H9 (cell line): Measurements from ENCODE around the gene USP46. TPM values are rescaled to one million over a fixed set of nuclear protein-coding genes. Genes with fewer than 3 reads are reported as not detected.
A peak's percentile ranks its signal among the peaks of the same experiment; 100 is the strongest.

Source experiments
- DNase-seq: peaks from one replicate; pipeline ENCODE4 v3.0.0-alpha.2; 2017
- H2AFZ ChIP-seq: one replicate; pipeline ENCODE4 v1.6.1; 2013; ENCODE audit warnings: mild to moderate bottlenecking, low read length, control low read depth, moderate library complexity
- H2AK5ac ChIP-seq: 2 replicates; pipeline ENCODE4 v1.6.1; 2013; ENCODE audit warnings: low read length, control low read depth, mixed read lengths; ENCODE audit not compliant: insufficient read length
- H2BK120ac ChIP-seq: one replicate; pipeline ENCODE4 v1.6.1; 2013; ENCODE audit warnings: low read depth, mild to moderate bottlenecking, low read length, control low read depth, inconsistent platforms; ENCODE audit not compliant: poor library complexity, severe bottlenecking
- H2BK12ac ChIP-seq: 2 replicates; pipeline ENCODE4 v1.6.1; 2013; ENCODE audit warnings: low read length, control low read depth, mixed read lengths, low read depth; ENCODE audit not compliant: insufficient read length
- H2BK15ac ChIP-seq: 2 replicates; pipeline ENCODE4 v1.6.1; 2013; ENCODE audit warnings: low read depth, low read length, control low read depth
- H2BK20ac ChIP-seq: one replicate; pipeline ENCODE4 v1.6.1; 2013; ENCODE audit warnings: low read depth, mild to moderate bottlenecking, low read length, control low read depth, inconsistent platforms; ENCODE audit not compliant: poor library complexity, severe bottlenecking
- H2BK5ac ChIP-seq: 2 replicates; pipeline ENCODE4 v1.6.1; 2013; ENCODE audit warnings: low read length, control low read depth, mixed read lengths; ENCODE audit not compliant: insufficient read length
- H3K14ac ChIP-seq: 2 replicates; pipeline ENCODE4 v1.6.1; 2013; ENCODE audit warnings: low read length, control low read depth; ENCODE audit not compliant: insufficient read depth
- H3K18ac ChIP-seq: 2 replicates; pipeline ENCODE4 v1.6.1; 2013; ENCODE audit warnings: low read depth, mild to moderate bottlenecking, mixed read lengths, low read length, control low read depth; ENCODE audit not compliant: insufficient read length
- H3K23ac ChIP-seq: 2 replicates; pipeline ENCODE4 v1.6.1; 2013; ENCODE audit warnings: low read length, control low read depth, mixed read lengths, low read depth; ENCODE audit not compliant: insufficient read length
- H3K23me2 ChIP-seq: 2 replicates; pipeline ENCODE4 v1.6.1; 2013; ENCODE audit warnings: low read depth, mild to moderate bottlenecking, mixed read lengths, low read length, control low read depth; ENCODE audit not compliant: insufficient read length, poor library complexity, severe bottlenecking
- H3K27ac ChIP-seq: 2 replicates; pipeline ENCODE4 v1.5.1; 2013; ENCODE audit warnings: low read length, control low read depth, mixed read lengths, low read depth; ENCODE audit not compliant: insufficient read length
- H3K27me3 ChIP-seq: 2 replicates; pipeline ENCODE4 v1.6.1; 2013; ENCODE audit warnings: low read length, control low read depth, inconsistent platforms; ENCODE audit not compliant: insufficient read depth
- H3K4ac ChIP-seq: 2 replicates; pipeline ENCODE4 v1.6.1; 2013; ENCODE audit warnings: low read depth, mild to moderate bottlenecking, control low read depth, inconsistent platforms, low read length, moderate library complexity
- H3K4me1 ChIP-seq: 2 replicates; pipeline ENCODE4 v1.6.1; 2013; ENCODE audit warnings: low read length, control low read depth, inconsistent platforms; ENCODE audit not compliant: insufficient read depth
- H3K4me2 ChIP-seq: 2 replicates; pipeline ENCODE4 v1.6.1; 2013; ENCODE audit warnings: low read length, control low read depth, mixed read lengths; ENCODE audit not compliant: insufficient read length, insufficient read depth
- H3K56ac ChIP-seq: 2 replicates; pipeline ENCODE4 v1.6.1; 2013; ENCODE audit warnings: low read depth, mild to moderate bottlenecking, mixed read lengths, low read length, control low read depth; ENCODE audit not compliant: insufficient read length
- H3K79me1 ChIP-seq: 2 replicates; pipeline ENCODE4 v1.6.1; 2013; ENCODE audit warnings: low read depth, mild to moderate bottlenecking, moderate library complexity, low read length, control low read depth, inconsistent platforms; ENCODE audit not compliant: insufficient read depth, poor library complexity, severe bottlenecking
- H3K79me2 ChIP-seq: 2 replicates; pipeline ENCODE4 v1.6.1; 2013; ENCODE audit warnings: low read length, control low read depth, inconsistent platforms; ENCODE audit not compliant: insufficient read depth
- H3K9ac ChIP-seq: 2 replicates; pipeline ENCODE4 v1.6.1; 2013; ENCODE audit warnings: low read length, control low read depth, mixed read lengths; ENCODE audit not compliant: insufficient read length; ENCODE audit errors: extremely low read depth
- H3K9me3 ChIP-seq: one replicate; pipeline ENCODE4 v1.6.1; 2013; ENCODE audit warnings: low read depth, low read length, inconsistent platforms; ENCODE audit not compliant: control insufficient read depth
- H3T11ph ChIP-seq: one replicate; pipeline ENCODE4 v1.6.1; 2013; ENCODE audit warnings: mild to moderate bottlenecking, low read length, control low read depth, inconsistent platforms
- H4K20me1 ChIP-seq: one replicate; pipeline ENCODE4 v1.6.1; 2013; ENCODE audit not compliant: control insufficient read depth, insufficient read length, insufficient read depth
- H4K5ac ChIP-seq: 2 replicates; pipeline ENCODE4 v1.6.1; 2013; ENCODE audit warnings: low read depth, mild to moderate bottlenecking, mixed read lengths, low read length, control low read depth; ENCODE audit not compliant: insufficient read length
- H4K8ac ChIP-seq: replicated peaks from 2 replicates; pipeline ENCODE4 v1.6.1; 2013; ENCODE audit warnings: low read length, control low read depth, mixed read lengths, low read depth; ENCODE audit not compliant: insufficient read length
- H4K91ac ChIP-seq: 2 replicates; pipeline ENCODE4 v1.6.1; 2013; ENCODE audit warnings: low read depth, mild to moderate bottlenecking, moderate library complexity, mixed read lengths, low read length, control low read depth; ENCODE audit not compliant: insufficient read length
- H3K27ac Mint-ChIP-seq, 3 experiments: 2 replicates in 2 of 3; 3 replicates in 1 of 3; pipeline ENCODE4 v1.8.0; 2020 to 2021; ENCODE audit warnings: mixed read lengths in 3 of 3, mild to moderate bottlenecking in 1 of 3, moderate library complexity in 1 of 3
- H3K27me3 Mint-ChIP-seq: 2 replicates; pipeline ENCODE4 v1.8.0; 2021; ENCODE audit warnings: low read depth, mild to moderate bottlenecking, moderate library complexity, mixed read lengths
- H3K36me3 Mint-ChIP-seq, 3 experiments: 2 replicates in 2 of 3; 3 replicates in 1 of 3; pipeline ENCODE4 v1.8.0; 2020 to 2021; ENCODE audit warnings: low read depth in 3 of 3, mixed read lengths in 3 of 3; ENCODE audit not compliant: insufficient read depth in 1 of 3
- H3K4me1 Mint-ChIP-seq, 2 experiments: 2 replicates each; pipeline ENCODE4 v1.8.0; 2020; ENCODE audit warnings: mixed read lengths in 2 of 2
- H3K4me3 Mint-ChIP-seq, 2 experiments: 2 replicates in 1 of 2; 3 replicates in 1 of 2; pipeline ENCODE4 v1.8.0; 2020 to 2021; ENCODE audit warnings: mild to moderate bottlenecking in 2 of 2, mixed read lengths in 2 of 2, moderate library complexity in 1 of 2
- H3K9me3 Mint-ChIP-seq, 2 experiments: 2 replicates in 1 of 2; 3 replicates in 1 of 2; pipeline ENCODE4 v1.8.0; 2020; ENCODE audit warnings: mild to moderate bottlenecking in 2 of 2, mixed read lengths in 2 of 2, moderate library complexity in 1 of 2
- CTCF ChIP-seq: fragments of 200-600 bp; sonication (generic); conservative IDR thresholded peaks from 3 replicates; pipeline ENCODE4 v1.8.0; 2021; ENCODE audit warnings: antibody characterized with exemption, mild to moderate bottlenecking
- WGBS: extraction: QIAGEN DNeasy Blood & Tissue Kit; methylation state at CpG from one replicate; pipeline ENCODE4 v1.1.7; 2013; ENCODE audit warnings: missing lambda C conversion rate, low lambda C conversion rate, mixed read lengths; ENCODE audit not compliant: insufficient read length; ENCODE audit errors: extremely low coverage; 5-methylcytosine and 5-hydroxymethylcytosine counted together
- total RNA-seq: library from RNA; stranded (reverse); gene quantifications from 2 replicates; pipeline ENCODE4 v1.2.1, GENCODE V29; 2021

Gene USP46
- total RNA-seq, 1 experiment from 2014 or later, result 59.8 TPM

- no peak for DNase-seq
- H3K4ac ChIP-seq, result no peak overlapping the region
- no peak overlapping the region for H3K4me2 ChIP-seq
- no peak overlapping the region for H3K14ac ChIP-seq
- no peak overlapping the region for H3K23ac ChIP-seq
- H2BK12ac ChIP-seq, result no peak overlapping the region
- H3K36me3 Mint-ChIP-seq, result peaks cover 9 to 20% (median 19%) of the 10 kb centered on the region in 3 experiments; a peak in 6 of 7 replicates
- no peak overlapping the region for H2BK5ac ChIP-seq
- no peak overlapping the region for H3K9ac ChIP-seq
- H3K4me3 Mint-ChIP-seq, result no peak overlapping the region
- H3K4me1 ChIP-seq, result no peaks in the 10 kb centered on the region; the same call in 1 of the 2 replicates
- H2BK120ac ChIP-seq, result no peak overlapping the region
- no peaks in the 10 kb centered on the region for H3K9me3 ChIP-seq
- no peak overlapping the region for H3T11ph ChIP-seq
- peaks cover 24% of the 10 kb centered on the region; the same call in 1 of the 2 replicates for H3K79me2 ChIP-seq
- H2AFZ ChIP-seq, result no peak overlapping the region
- no peaks in the 10 kb centered on the region for H3K23me2 ChIP-seq
- no peak overlapping the region for H4K91ac ChIP-seq
- H3K27ac ChIP-seq, result no peak overlapping the region
- no peak for TF ChIP-seq CTCF
- H2BK15ac ChIP-seq, result no peak overlapping the region
- no CpG with 5 or more reads among the region's 1 CpG for WGBS
- H3K9me3 Mint-ChIP-seq, result peaks cover 0 to 4% of the 10 kb centered on the region in 2 experiments; a peak in 3 of 5 replicates
- peaks cover 6 to 11% of the 10 kb centered on the region in 2 experiments for H3K4me1 Mint-ChIP-seq
- H3K27me3 ChIP-seq, result no peaks in the 10 kb centered on the region
- 0 out of 7 replicates have a peak overlapping the region, but pooled peaks of 1 of the 3 experiments have one; percentile 49 for H3K27ac Mint-ChIP-seq
- H2BK20ac ChIP-seq, result no peak overlapping the region
- H3K18ac ChIP-seq, result no peak overlapping the region
- H2AK5ac ChIP-seq, result no peak overlapping the region
- no peak overlapping the region for H4K8ac ChIP-seq
- no peaks in the 10 kb centered on the region for H3K27me3 Mint-ChIP-seq
- H3K79me1 ChIP-seq, result peaks cover 6% of the 10 kb centered on the region
- no peak overlapping the region for H3K56ac ChIP-seq
- H4K5ac ChIP-seq, result no peak overlapping the region
- no peaks in the 10 kb centered on the region for H4K20me1 ChIP-seq
Measured at GRCh38 chr4:52635560-52635959, 23.5 kb downstream of the USP46 start.
